ENCODE measurements around the gene CAMK1D.

Gene CAMK1D

GRCh38 chr10:12642036-12642435, 292.7 kb downstream of the CAMK1D start:
- H3K4me3 ChIP-seq (ENCODE audit: low read depth, low read length) = no peak overlapping the region
- no peak for DNase-seq (ENCODE audit: low read depth)
- no peak for TF ChIP-seq CTCF (IDR thresholded peaks at IDR 0.05; ENCODE audit: low read depth, low read length, missing control alignments)

- no peak for DNase-seq (ENCODE audit: low read depth)
- no peak overlapping the region for H3K4me3 ChIP-seq (ENCODE audit: low read depth, low read length)
- no peak for TF ChIP-seq CTCF (IDR thresholded peaks at IDR 0.05; ENCODE audit: low read depth, low read length, missing control alignments)
Measured at GRCh38 chr10:12643279-12643678, 293.9 kb downstream of the CAMK1D start.

- no peak for TF ChIP-seq CTCF (IDR thresholded peaks at IDR 0.05; ENCODE audit: low read depth, low read length, missing control alignments)
- H3K4me3 ChIP-seq (ENCODE audit: low read depth, low read length) = no peak overlapping the region
- DNase-seq (ENCODE audit: low read depth) = no peak
Measured at GRCh38 chr10:12644380-12645144, 295.2 kb downstream of the CAMK1D start.

GRCh38 chr10:12645449-12645848, 296.1 kb downstream of the CAMK1D start:
- DNase-seq (ENCODE audit: low read depth) = no peak
- TF ChIP-seq CTCF (IDR thresholded peaks at IDR 0.05; ENCODE audit: low read depth, low read length, missing control alignments) = no peak
- H3K4me3 ChIP-seq (ENCODE audit: low read depth, low read length) = no peak overlapping the region

- no peak overlapping the region for H3K4me3 ChIP-seq (ENCODE audit: low read depth, low read length)
- no peak for TF ChIP-seq CTCF (IDR thresholded peaks at IDR 0.05; ENCODE audit: low read depth, low read length, missing control alignments)
- DNase-seq (ENCODE audit: low read depth) = no peak
Measured at GRCh38 chr10:12649012-12649584, 299.8 kb downstream of the CAMK1D start.

- no peak for TF ChIP-seq CTCF (IDR thresholded peaks at IDR 0.05; ENCODE audit: low read depth, low read length, missing control alignments)
- no peak overlapping the region for H3K4me3 ChIP-seq (ENCODE audit: low read depth, low read length)
- DNase-seq (ENCODE audit: low read depth) = no peak
Measured at GRCh38 chr10:12650122-12650521, 300.8 kb downstream of the CAMK1D start.
